Chondrocyte (in vitro differentiated cells): ENCODE measurements around the gene PAGE4. TPM values are rescaled to one million over a fixed set of nuclear protein-coding genes. Genes with fewer than 3 reads are reported as not detected.
A peak's percentile ranks its signal among the peaks of the same experiment; 100 is the strongest.

Experiments used
- DNase-seq: peaks from one replicate; pipeline ENCODE4 v3.0.0; 2021; ENCODE audit warnings: mixed read lengths, low spot score
- H3K27ac Mint-ChIP-seq: one replicate; pipeline ENCODE4 v1.8.0; 2021; ENCODE audit warnings: mild to moderate bottlenecking, moderate library complexity, mixed read lengths; ENCODE audit not compliant: unreplicated experiment
- H3K27me3 Mint-ChIP-seq: 2 replicates; pipeline ENCODE4 v1.8.0; 2021; ENCODE audit warnings: low read depth, mixed read lengths
- H3K36me3 Mint-ChIP-seq: 2 replicates; pipeline ENCODE4 v1.8.0; 2021; ENCODE audit warnings: low read depth, mixed read lengths
- H3K4me1 Mint-ChIP-seq: 2 replicates; pipeline ENCODE4 v1.8.0; 2021; ENCODE audit warnings: low read depth, mild to moderate bottlenecking, mixed read lengths
- H3K4me3 Mint-ChIP-seq: one replicate; pipeline ENCODE4 v1.8.0; 2021; ENCODE audit warnings: mild to moderate bottlenecking, moderate library complexity, mixed read lengths; ENCODE audit not compliant: unreplicated experiment
- H3K9me3 Mint-ChIP-seq: 2 replicates; pipeline ENCODE4 v1.8.0; 2021; ENCODE audit warnings: low read depth, mixed read lengths
- CTCF ChIP-seq: fragments of 200-600 bp; sonication (generic); IDR thresholded peaks from 2 replicates; pipeline ENCODE4 v1.5.0; 2021; ENCODE audit warnings: antibody characterized with exemption, mild to moderate bottlenecking, moderate library complexity
- total RNA-seq: library from RNA; stranded (reverse); gene quantifications from 3 replicates; pipeline ENCODE4 v1.2.1, GENCODE V29; 2021

PAGE4 gene
- total RNA-seq, 1 donor from 2014 or later: not detected

DNA sequence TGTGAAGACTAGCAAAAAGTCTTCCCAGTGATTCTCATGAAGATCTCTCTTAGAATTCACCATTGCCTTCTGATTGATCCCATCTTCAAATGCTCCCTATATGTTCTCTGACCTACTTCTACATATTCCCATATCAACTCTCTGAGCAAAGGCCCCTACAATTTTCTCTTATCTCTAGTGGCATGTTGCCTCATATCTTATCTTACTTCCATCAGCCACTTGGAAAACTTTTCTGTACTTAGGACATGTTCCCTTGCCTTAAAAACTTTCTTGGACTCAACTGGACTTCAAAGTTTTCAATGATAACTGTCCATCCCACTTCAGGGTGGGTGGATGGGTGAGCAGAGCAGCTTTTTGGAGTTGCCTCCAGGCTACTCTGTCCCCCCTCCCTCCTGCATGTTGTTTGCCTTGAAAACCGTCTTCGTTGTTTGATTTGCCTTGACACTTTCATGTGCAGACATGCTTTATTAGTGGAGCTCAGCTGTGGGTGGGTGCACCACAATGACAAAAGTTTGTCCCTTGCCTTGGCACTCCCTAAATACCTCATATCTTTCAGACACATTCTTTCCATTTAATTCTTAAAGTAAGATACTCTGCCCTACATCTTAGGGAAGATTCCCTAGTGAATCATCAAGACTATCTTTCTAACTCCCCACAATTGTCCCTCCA is 31.9 kb downstream of the PAGE4 start:
- DNase-seq: no peak
- no peak for TF ChIP-seq CTCF
- H3K27me3 Mint-ChIP-seq: peaks cover 3% of the 10 kb centered on the region
- no peaks in the 10 kb centered on the region for H3K4me1 Mint-ChIP-seq
- H3K9me3 Mint-ChIP-seq: peaks cover 5% of the 10 kb centered on the region
- H3K4me3 Mint-ChIP-seq: no peak overlapping the region
- no peaks in the 10 kb centered on the region for H3K36me3 Mint-ChIP-seq
- no peak overlapping the region for H3K27ac Mint-ChIP-seq

- no peak overlapping the region for H3K4me3 Mint-ChIP-seq
- peaks cover 5% of the 10 kb centered on the region for H3K9me3 Mint-ChIP-seq
- no peaks in the 10 kb centered on the region for H3K27me3 Mint-ChIP-seq
- DNase-seq: no peak
- no peaks in the 10 kb centered on the region for H3K36me3 Mint-ChIP-seq
- H3K4me1 Mint-ChIP-seq: no peaks in the 10 kb centered on the region
- TF ChIP-seq CTCF: no peak
- no peak overlapping the region for H3K27ac Mint-ChIP-seq
Measured at GRCh38 chrX:49862093-49862492, 33.0 kb downstream of the PAGE4 start.

DNA sequence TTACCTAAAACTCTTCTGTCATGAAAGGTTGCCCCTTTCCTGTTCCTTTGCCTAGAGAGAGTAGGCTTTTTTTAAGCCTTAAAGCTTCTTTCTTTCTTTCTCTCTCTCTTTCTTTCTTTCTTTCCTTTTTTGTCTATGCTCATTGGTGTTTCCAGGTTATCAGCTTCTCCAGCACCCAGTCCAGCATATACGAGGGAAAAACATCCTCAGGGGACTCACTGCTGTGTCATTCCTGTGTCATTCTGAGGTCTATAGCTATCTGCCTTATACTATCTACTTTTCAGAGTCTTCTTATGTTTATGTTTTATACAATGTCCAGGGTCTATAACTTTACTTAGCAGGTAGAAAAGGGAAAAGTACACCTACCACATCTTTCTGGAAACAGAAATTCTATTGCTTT is 39.6 kb downstream of the PAGE4 start:
- H3K4me3 Mint-ChIP-seq: no peak overlapping the region
- no peak for DNase-seq
- H3K36me3 Mint-ChIP-seq: no peaks in the 10 kb centered on the region
- no peak overlapping the region for H3K27ac Mint-ChIP-seq
- TF ChIP-seq CTCF: no peak
- H3K27me3 Mint-ChIP-seq: peaks cover 11% of the 10 kb centered on the region
- peaks cover 3% of the 10 kb centered on the region for H3K9me3 Mint-ChIP-seq
- no peaks in the 10 kb centered on the region for H3K4me1 Mint-ChIP-seq

DNA sequence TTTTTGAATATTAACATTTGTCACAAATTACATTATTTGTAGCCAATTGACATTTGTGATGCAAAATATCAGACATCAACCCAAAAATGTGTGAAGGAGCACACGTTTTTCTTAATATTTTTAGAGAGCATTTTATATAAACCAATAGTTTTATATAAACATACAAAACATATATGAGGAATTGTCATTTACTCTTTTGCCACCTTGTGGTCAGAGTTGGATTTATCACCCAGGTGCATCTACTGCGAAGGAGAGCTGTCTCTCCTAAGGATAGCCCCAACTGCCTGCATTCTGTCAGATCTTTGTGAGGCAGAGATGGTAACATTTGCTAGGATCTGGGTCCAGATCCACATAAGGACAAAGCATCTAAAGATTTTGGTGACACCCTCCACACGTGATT is 47.6 kb downstream of the PAGE4 start:
- H3K36me3 Mint-ChIP-seq: peaks cover 2% of the 10 kb centered on the region
- no peaks in the 10 kb centered on the region for H3K27me3 Mint-ChIP-seq
- H3K4me1 Mint-ChIP-seq: peaks cover 9% of the 10 kb centered on the region
- no peak overlapping the region for H3K27ac Mint-ChIP-seq
- no peak for DNase-seq
- peak; percentile 78 for TF ChIP-seq CTCF
- H3K4me3 Mint-ChIP-seq: no peak overlapping the region
- peaks cover 7% of the 10 kb centered on the region for H3K9me3 Mint-ChIP-seq

GRCh38 chrX:49877397-49878101 is 48.4 kb downstream of the PAGE4 start:
- DNase-seq: no peak
- Mint-ChIP-seq H3K27me3 (no peaks in the 10 kb centered on the region), H3K4me3 (no peak overlapping the region), H3K36me3 (peaks cover 2% of the 10 kb centered on the region), H3K27ac (no peak overlapping the region), H3K9me3 (peaks cover 10% of the 10 kb centered on the region), H3K4me1 (peaks cover 9% of the 10 kb centered on the region)
- TF ChIP-seq CTCF: no peak
